ENCODE measurements around the gene AIP.

- no peak for TF ChIP-seq CTCF (IDR thresholded peaks at IDR 0.05)
- no peak for TF ChIP-seq POLR2AphosphoS5 (IDR thresholded peaks at IDR 0.05)
- no peak for TF ChIP-seq POLR2A (IDR thresholded peaks at IDR 0.05)
These were observed 43.3 kb upstream of the AIP start for GRCh38 chr11:67439321-67440228.
